Endothelial cell of umbilical vein (primary cell): ENCODE data around the gene FBXL17.

Experiments
- CTCF ChIP-seq, 2 donors: IDR thresholded peaks; 1 replicate in 1 of 2; 2 replicates in 1 of 2; pipeline ENCODE4 v1.5.1; 2011; ENCODE audit warnings: low read length in 2 of 2, mild to moderate bottlenecking in 2 of 2, moderate library complexity in 2 of 2, control low read depth in 1 of 2, inconsistent platforms in 1 of 2, low read depth in 1 of 2; ENCODE audit not compliant: insufficient read depth in 1 of 2; ENCODE audit errors: extremely low read depth in 1 of 2
- FOS ChIP-seq: IDR thresholded peaks from 2 replicates; pipeline ENCODE4 v1.6.1; 2011; ENCODE audit warnings: mild to moderate bottlenecking, low read length, moderate library complexity, borderline replicate concordance; ENCODE audit not compliant: insufficient read depth
- JUN ChIP-seq: IDR thresholded peaks from 2 replicates; pipeline ENCODE4 v1.6.1; 2011; ENCODE audit warnings: borderline replicate concordance, low read depth; ENCODE audit not compliant: insufficient read length, insufficient read depth
- POLR2A ChIP-seq: IDR thresholded peaks from 2 replicates; pipeline ENCODE4 v1.6.1; 2012; ENCODE audit warnings: low read depth, mild to moderate bottlenecking, control low read depth, low read length

DNA sequence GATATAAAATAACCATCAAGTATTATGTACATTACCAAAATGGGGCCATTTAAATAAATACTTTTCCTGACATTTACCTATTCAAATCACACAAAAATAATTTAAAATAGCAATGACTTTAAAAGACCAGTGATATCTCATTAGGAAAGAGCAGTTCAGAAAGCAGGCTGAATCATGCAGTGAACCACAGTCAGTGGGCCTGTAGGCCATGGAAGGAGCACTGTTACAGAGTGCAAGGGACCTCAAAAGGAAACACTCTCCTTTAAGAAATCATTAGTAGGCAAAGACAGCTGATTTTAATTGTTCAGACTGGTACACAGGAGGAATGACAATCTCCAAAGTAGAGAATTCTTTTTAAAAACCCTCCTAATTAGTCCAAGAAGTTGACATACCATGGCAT lies 427.6 kb downstream of the FBXL17 start:
- no peak for TF ChIP-seq FOS
- no peak for TF ChIP-seq CTCF (IDR thresholded peaks at IDR 0.05; ENCODE audit: extremely low read depth in 1 of 2, insufficient read depth in 1 of 2, low read depth in 1 of 2, low read length in 2 of 2)
- TF ChIP-seq POLR2A = no peak
- TF ChIP-seq JUN = no peak
